ENCODE measurements around the gene RCC1.
"Not testable (repeated sequence)": the region's sequence is repeated elsewhere in the genome, so short reads cannot be mapped to it uniquely, and the experiment has no call there.

Gene RCC1

DNA sequence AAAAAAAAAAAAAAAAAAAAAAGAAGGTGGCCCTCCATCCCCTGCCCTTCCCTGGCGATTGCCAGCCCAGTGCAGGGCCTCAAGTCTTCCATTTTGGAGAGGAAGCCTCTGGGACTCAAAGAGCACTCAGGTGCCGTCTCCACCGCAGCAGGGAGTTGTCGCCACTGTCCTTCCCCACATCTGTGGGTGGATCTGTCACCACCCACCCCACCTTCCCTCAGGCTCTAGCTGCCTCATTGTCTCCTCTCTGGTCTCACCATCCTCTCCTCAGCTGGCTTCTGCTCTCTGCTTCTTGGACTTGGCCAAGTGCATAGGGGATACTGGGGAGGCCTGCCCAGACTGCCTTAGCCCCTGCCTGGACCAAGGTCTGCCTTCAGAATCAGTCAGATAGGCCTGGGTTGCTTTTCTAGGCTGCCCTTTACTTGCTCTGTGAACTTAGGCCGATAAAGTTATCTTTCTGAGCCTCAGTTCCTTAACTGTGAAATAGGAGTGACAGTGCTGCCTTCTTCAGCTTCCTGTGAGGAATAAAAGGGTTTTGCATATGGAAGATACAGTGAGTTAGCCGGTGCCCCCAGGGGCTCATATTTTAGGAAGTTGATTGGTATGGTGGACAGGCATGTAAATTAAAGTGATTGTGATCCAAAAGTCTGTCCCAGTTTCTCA lies 15.8 kb downstream of the RCC1 start:
- no peak overlapping the region for H3K9ac ChIP-seq (ENCODE audit: low read length)
- no peaks in the 10 kb centered on the region for H3K9me3 ChIP-seq (ENCODE audit: insufficient read depth, low read length)
- TF ChIP-seq, protein P1, sequence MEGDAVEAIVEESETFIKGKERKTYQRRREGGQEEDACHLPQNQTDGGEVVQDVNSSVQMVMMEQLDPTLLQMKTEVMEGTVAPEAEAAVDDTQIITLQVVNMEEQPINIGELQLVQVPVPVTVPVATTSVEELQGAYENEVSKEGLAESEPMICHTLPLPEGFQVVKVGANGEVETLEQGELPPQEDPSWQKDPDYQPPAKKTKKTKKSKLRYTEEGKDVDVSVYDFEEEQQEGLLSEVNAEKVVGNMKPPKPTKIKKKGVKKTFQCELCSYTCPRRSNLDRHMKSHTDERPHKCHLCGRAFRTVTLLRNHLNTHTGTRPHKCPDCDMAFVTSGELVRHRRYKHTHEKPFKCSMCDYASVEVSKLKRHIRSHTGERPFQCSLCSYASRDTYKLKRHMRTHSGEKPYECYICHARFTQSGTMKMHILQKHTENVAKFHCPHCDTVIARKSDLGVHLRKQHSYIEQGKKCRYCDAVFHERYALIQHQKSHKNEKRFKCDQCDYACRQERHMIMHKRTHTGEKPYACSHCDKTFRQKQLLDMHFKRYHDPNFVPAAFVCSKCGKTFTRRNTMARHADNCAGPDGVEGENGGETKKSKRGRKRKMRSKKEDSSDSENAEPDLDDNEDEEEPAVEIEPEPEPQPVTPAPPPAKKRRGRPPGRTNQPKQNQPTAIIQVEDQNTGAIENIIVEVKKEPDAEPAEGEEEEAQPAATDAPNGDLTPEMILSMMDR (IDR thresholded peaks at IDR 0.05; ENCODE audit: low read depth, low read length), result no peak
- TF ChIP-seq EZH2phosphoT487 (IDR thresholded peaks at IDR 0.05; ENCODE audit: low read depth), result no peak
- no peak overlapping the region for H3K4me2 ChIP-seq (ENCODE audit: low read length)
- 0 out of 2 replicates have a peak, but pooled peaks cover 4% of the 10 kb centered on the region for H4K20me1 ChIP-seq (ENCODE audit: insufficient read depth, low read length)
- H3K79me2 ChIP-seq (ENCODE audit: low read length), result peaks cover 87% of the 10 kb centered on the region
- peaks cover 17% of the 10 kb centered on the region for H3K4me1 ChIP-seq (ENCODE audit: low read length)
- H3K4me3 ChIP-seq (ENCODE audit: low read length), result no peak overlapping the region
- H2AFZ ChIP-seq (ENCODE audit: low read depth, low read length), result no peak overlapping the region
- no peak overlapping the region for H3K27ac ChIP-seq (ENCODE audit: low read length)
- no peaks in the 10 kb centered on the region for H3K27me3 ChIP-seq (ENCODE audit: low read depth, low read length)
- peaks cover 4% of the 10 kb centered on the region for H3K36me3 ChIP-seq (replicated peaks; ENCODE audit: low read depth, low read length)

DNA sequence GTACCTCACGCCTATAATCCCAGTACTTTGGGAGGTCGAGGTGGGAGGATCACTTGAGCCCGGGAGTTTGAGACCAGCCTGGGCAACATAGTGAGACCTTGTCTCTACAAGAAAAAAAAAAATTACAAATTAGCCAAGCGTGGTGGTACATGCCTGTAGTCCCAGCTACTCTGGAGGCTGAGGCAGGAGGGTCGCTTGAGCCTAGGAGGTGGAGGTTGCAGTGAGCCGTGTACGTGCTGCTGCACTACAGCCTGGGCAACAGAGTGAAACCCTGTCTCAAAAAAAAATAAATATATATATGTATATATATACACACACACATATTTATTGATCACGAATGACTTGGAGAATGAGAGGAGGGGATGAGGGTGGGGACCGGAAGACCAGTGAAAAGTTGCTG lies 16.7 kb downstream of the RCC1 start:
- H3K4me1 ChIP-seq (ENCODE audit: low read length), result not testable (repeated sequence)

DNA sequence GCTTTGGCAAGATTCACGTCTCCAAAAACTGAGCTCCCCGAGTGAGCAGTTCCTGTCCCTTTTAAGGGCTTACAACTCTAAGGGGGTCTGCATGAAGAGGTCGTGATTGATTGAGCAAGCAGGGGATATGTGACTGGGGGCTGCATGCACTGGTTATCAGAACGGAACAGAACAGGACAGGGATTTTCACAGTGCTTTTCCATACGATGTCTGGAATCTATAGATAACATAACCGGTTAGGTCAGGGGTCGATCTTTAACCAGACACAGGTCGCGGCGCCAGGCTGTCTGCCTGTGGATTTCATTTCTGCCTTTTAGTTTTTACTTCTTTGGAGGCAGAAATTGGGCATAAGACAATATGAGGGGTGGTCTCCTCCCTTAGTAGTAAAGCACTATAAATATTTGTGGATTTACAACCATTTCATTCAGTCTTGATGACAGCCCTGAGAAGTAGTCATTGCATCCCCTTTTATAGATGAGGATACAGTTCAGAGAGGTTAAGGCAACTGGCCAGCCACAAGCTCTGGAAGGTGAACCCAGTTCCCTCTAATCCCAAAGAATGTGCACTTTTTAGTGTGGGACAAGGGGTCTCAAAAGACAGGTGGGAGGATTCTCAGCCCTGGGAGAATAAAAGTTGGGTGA lies 19.3 kb downstream of the RCC1 start:
- H2AFZ ChIP-seq (ENCODE audit: low read depth, low read length); H4K20me1 ChIP-seq (ENCODE audit: insufficient read depth, low read length); H3K4me2 ChIP-seq (ENCODE audit: low read length); H3K9ac ChIP-seq (ENCODE audit: low read length); H3K36me3 ChIP-seq (replicated peaks; ENCODE audit: low read depth, low read length); H3K27me3 ChIP-seq (ENCODE audit: low read depth, low read length); H3K4me3 ChIP-seq (ENCODE audit: low read length); H3K27ac ChIP-seq (ENCODE audit: low read length); H3K4me1 ChIP-seq (ENCODE audit: low read length); H3K9me3 ChIP-seq (ENCODE audit: insufficient read depth, low read length): not testable (repeated sequence)
- peaks cover 93% of the 10 kb centered on the region for H3K79me2 ChIP-seq (ENCODE audit: low read length)

More for the DNA sequence above, 16.7 kb downstream of the RCC1 start:
- not testable (repeated sequence) for H4K20me1 ChIP-seq (ENCODE audit: insufficient read depth, low read length); H3K9ac ChIP-seq (ENCODE audit: low read length); H3K9me3 ChIP-seq (ENCODE audit: insufficient read depth, low read length); H2AFZ ChIP-seq (ENCODE audit: low read depth, low read length); H3K4me3 ChIP-seq (ENCODE audit: low read length); H3K36me3 ChIP-seq (replicated peaks; ENCODE audit: low read depth, low read length); H3K27ac ChIP-seq (ENCODE audit: low read length); H3K27me3 ChIP-seq (ENCODE audit: low read depth, low read length); H3K4me2 ChIP-seq (ENCODE audit: low read length)
- H3K79me2 ChIP-seq (ENCODE audit: low read length), result peaks cover 96% of the 10 kb centered on the region

DNA sequence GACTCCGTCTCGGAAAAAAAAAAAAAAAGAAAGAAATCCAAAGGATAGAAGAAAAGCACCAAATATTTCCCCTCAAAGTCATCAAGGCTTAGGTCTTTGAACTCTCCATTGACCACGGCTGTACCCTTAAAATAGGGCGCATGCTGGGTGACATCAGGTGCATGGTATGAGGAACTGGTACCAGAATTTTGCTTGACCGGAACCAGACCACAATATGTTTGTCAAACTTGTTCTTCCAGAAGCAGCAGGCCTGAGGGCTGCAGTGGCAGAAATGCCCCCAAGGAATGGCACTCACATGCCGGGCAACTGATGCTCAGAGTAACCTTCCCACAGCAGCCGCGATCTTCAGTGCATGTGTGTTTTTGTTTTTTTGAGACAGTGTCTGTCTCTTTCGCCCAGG lies 21.0 kb downstream of the RCC1 start:
- Histone ChIP-seq H3K4me1 (ENCODE audit: low read length) (no peaks in the 10 kb centered on the region), H3K27me3 (ENCODE audit: low read depth, low read length) (no peaks in the 10 kb centered on the region), H3K4me3 (ENCODE audit: low read length) (no peak overlapping the region), H3K36me3 (replicated peaks; ENCODE audit: low read depth, low read length) (peaks cover 10% of the 10 kb centered on the region), H4K20me1 (ENCODE audit: insufficient read depth, low read length) (0 out of 2 replicates have a peak, but pooled peaks cover 4% of the 10 kb centered on the region), H3K4me2 (ENCODE audit: low read length) (no peak overlapping the region), H3K79me2 (ENCODE audit: low read length) (peaks cover 76% of the 10 kb centered on the region), H3K27ac (ENCODE audit: low read length) (no peak overlapping the region), H3K9me3 (ENCODE audit: insufficient read depth, low read length) (no peaks in the 10 kb centered on the region), H3K9ac (ENCODE audit: low read length) (no peak overlapping the region), H2AFZ (ENCODE audit: low read depth, low read length) (no peak overlapping the region)
- TF ChIP-seq, protein P1 (IDR thresholded peaks at IDR 0.05; ENCODE audit: low read depth, low read length), result no peak
- TF ChIP-seq EZH2phosphoT487 (IDR thresholded peaks at IDR 0.05; ENCODE audit: low read depth), result no peak

DNA sequence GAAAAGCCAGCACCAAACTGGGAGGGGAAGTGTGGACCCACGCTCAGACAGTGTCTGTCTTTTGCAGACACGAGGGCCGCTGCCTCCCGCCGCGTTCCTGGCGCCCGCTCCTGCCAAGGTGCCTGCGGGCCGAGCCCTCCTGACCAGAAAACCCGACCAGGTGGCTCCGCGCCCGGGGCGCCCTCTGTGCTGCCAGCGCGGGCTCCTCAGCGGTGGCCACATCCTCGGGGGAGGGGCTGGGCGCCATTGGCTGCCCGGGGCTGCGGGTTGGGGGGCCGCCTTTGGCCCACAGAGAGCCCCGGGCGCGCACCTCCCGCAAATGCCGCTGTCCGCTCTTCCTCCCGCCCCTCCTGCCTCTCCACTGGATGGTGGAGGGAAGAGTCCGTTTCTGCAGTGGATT lies 24.6 kb downstream of the RCC1 start:
- TF ChIP-seq, protein P1 (IDR thresholded peaks at IDR 0.05; ENCODE audit: low read depth, low read length), result no peak
- TF ChIP-seq EZH2phosphoT487 (IDR thresholded peaks at IDR 0.05; ENCODE audit: low read depth), result no peak
- Histone ChIP-seq H3K27ac (ENCODE audit: low read length) (no peak overlapping the region), H3K4me2 (ENCODE audit: low read length) (no peak overlapping the region), H3K9me3 (ENCODE audit: insufficient read depth, low read length) (no peaks in the 10 kb centered on the region), H3K4me3 (ENCODE audit: low read length) (no peak overlapping the region), H2AFZ (ENCODE audit: low read depth, low read length) (no peak overlapping the region), H3K4me1 (ENCODE audit: low read length) (no peaks in the 10 kb centered on the region), H3K9ac (ENCODE audit: low read length) (no peak overlapping the region), H3K27me3 (ENCODE audit: low read depth, low read length) (no peaks in the 10 kb centered on the region), H3K36me3 (replicated peaks; ENCODE audit: low read depth, low read length) (peaks cover 21% of the 10 kb centered on the region), H3K79me2 (ENCODE audit: low read length) (peaks cover 42% of the 10 kb centered on the region), H4K20me1 (ENCODE audit: insufficient read depth, low read length) (no peaks in the 10 kb centered on the region)
